HCT116 (cell line): Measurements from ENCODE around the gene LIMK2.

Experiments used
- EZH2 ChIP-seq: fragments of 200-600 bp; sonication (generic); IDR thresholded peaks from 2 replicates; pipeline ENCODE4 v1.6.1; 2017; ENCODE audit warnings: antibody characterized with exemption, mixed run types
- POLR2A ChIP-seq: IDR thresholded peaks from 2 replicates; pipeline ENCODE4 v1.7.0; 2011; ENCODE audit warnings: borderline replicate concordance; ENCODE audit not compliant: insufficient read depth, insufficient read length; ENCODE audit errors: extremely low read depth
- POLR2AphosphoS5 ChIP-seq: IDR thresholded peaks from 2 replicates; pipeline ENCODE4 v1.6.1; 2011; ENCODE audit warnings: mild to moderate bottlenecking, low read depth, low read length, moderate library complexity
- SRF ChIP-seq: IDR thresholded peaks from 2 replicates; pipeline ENCODE4 v1.6.1; 2012; ENCODE audit warnings: low read depth
- TF ChIP-seq, protein P1 (sequence below), 3 experiments: fragments of 200-600 bp in 1 of 3; sonication (generic) in 1 of 3; IDR thresholded peaks in 2 of 3; conservative IDR thresholded peaks in 1 of 3; 2 replicates each; pipeline ENCODE4 v1.5.1; 2012 to 2017; ENCODE audit warnings: low read depth in 2 of 3, low read length in 2 of 3, antibody characterized with exemption in 1 of 3, borderline replicate concordance in 1 of 3, control low read depth in 1 of 3, mild to moderate bottlenecking in 1 of 3, mixed read lengths in 1 of 3, mixed run types in 1 of 3, moderate library complexity in 1 of 3; ENCODE audit not compliant: insufficient read depth in 1 of 3
- TF ChIP-seq, protein P2 (sequence below): IDR thresholded peaks from 2 replicates; pipeline ENCODE4 v1.6.1; 2012; ENCODE audit warnings: low read depth

DNA sequence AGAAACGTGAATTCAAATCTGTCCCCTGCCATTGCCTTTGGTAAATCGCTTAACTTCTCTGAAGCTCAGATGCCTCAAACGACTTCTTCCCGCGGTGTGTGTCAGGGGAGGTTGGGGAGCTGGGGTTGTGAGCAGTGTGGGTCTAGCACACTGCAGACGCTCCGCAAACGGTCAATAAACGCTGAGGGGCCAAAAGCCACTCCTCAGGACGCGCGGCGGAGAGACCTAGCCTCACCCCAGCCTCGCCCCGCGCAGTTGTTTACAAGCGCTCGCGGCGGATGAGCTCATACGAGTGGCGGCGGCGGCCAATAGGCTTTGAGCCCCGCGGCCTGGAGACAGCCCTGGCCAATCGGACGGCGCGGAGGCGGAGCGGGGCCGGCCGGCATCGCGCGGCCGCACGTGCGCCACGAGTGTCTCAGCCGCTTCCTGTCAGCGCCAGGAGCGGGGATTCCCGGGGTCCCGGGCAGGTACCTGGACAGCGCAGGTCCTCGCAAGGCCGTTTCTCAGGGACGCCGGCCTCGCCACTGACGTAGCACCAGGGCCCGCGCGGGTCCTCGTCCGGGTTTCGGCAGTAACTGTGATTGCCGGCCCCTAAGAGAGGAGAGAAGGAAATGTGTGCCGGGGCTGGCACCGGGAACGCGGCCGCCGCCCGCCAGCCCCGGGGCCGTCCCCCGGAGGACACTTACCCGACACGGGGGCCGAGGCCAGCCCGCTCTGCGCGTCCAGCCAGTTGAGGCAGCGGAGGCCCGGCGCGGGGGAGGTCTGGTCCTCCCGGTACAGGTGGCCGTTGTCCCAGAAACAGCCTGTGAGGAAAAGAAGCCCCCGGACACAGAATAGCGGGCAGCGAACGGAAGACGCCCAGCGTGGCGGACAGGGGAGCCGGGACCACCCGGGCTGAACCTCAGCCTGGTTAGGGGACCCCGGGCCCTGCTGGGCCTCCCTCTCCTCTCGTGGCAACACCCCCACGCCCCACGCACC is 78.7 kb downstream of the LIMK2 start:
- TF ChIP-seq, protein P1, sequence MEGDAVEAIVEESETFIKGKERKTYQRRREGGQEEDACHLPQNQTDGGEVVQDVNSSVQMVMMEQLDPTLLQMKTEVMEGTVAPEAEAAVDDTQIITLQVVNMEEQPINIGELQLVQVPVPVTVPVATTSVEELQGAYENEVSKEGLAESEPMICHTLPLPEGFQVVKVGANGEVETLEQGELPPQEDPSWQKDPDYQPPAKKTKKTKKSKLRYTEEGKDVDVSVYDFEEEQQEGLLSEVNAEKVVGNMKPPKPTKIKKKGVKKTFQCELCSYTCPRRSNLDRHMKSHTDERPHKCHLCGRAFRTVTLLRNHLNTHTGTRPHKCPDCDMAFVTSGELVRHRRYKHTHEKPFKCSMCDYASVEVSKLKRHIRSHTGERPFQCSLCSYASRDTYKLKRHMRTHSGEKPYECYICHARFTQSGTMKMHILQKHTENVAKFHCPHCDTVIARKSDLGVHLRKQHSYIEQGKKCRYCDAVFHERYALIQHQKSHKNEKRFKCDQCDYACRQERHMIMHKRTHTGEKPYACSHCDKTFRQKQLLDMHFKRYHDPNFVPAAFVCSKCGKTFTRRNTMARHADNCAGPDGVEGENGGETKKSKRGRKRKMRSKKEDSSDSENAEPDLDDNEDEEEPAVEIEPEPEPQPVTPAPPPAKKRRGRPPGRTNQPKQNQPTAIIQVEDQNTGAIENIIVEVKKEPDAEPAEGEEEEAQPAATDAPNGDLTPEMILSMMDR (IDR thresholded peaks at IDR 0.05 in 2 of 3, conservative IDR thresholded peaks at IDR 0.05 in 1 of 3; ENCODE audit: borderline replicate concordance in 1 of 3, insufficient read depth in 1 of 3, low read depth in 2 of 3, low read length in 2 of 3): no peak
- TF ChIP-seq EZH2: no peak
- TF ChIP-seq, protein P2, sequence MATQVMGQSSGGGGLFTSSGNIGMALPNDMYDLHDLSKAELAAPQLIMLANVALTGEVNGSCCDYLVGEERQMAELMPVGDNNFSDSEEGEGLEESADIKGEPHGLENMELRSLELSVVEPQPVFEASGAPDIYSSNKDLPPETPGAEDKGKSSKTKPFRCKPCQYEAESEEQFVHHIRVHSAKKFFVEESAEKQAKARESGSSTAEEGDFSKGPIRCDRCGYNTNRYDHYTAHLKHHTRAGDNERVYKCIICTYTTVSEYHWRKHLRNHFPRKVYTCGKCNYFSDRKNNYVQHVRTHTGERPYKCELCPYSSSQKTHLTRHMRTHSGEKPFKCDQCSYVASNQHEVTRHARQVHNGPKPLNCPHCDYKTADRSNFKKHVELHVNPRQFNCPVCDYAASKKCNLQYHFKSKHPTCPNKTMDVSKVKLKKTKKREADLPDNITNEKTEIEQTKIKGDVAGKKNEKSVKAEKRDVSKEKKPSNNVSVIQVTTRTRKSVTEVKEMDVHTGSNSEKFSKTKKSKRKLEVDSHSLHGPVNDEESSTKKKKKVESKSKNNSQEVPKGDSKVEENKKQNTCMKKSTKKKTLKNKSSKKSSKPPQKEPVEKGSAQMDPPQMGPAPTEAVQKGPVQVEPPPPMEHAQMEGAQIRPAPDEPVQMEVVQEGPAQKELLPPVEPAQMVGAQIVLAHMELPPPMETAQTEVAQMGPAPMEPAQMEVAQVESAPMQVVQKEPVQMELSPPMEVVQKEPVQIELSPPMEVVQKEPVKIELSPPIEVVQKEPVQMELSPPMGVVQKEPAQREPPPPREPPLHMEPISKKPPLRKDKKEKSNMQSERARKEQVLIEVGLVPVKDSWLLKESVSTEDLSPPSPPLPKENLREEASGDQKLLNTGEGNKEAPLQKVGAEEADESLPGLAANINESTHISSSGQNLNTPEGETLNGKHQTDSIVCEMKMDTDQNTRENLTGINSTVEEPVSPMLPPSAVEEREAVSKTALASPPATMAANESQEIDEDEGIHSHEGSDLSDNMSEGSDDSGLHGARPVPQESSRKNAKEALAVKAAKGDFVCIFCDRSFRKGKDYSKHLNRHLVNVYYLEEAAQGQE: no peak
- peak; percentile 35; the same call in 1 of the 2 replicates for TF ChIP-seq POLR2AphosphoS5
- no peak for TF ChIP-seq SRF
- no peak for TF ChIP-seq POLR2A
